ENCODE results near the gene MRGPRE. TPM values are rescaled to one million over a fixed set of nuclear protein-coding genes. Genes with fewer than 3 reads are reported as not detected.

Gene MRGPRE
- total and polyA plus RNA-seq, 2 donors (not counting 1 experiment from before 2014, with no cell fraction given): not detected

GRCh38 chr11:3202305-3202704, 29.9 kb downstream of the MRGPRE start:
- Histone ChIP-seq H3K79me2 (ENCODE audit: control insufficient read depth, insufficient read depth, low read length) (no peaks in the 10 kb centered on the region), H3K9me3 (ENCODE audit: control extremely low read depth in 1 of 3, control insufficient read depth in 2 of 3, insufficient read depth in 1 of 3, low read length in 2 of 3) (peaks cover 0 to 11% (median 0%) of the 10 kb centered on the region in 3 donors), H3K9ac (ENCODE audit: low read length) (no peak overlapping the region), H3K27me3 (replicated peaks in 1 of 4; ENCODE audit: control extremely low read depth in 1 of 4, control insufficient read depth in 3 of 4, insufficient read depth in 4 of 4, low read length in 3 of 4) (peaks cover 0 to 14% (median 2%) of the 10 kb centered on the region in 4 experiments), H3K4me1 (ENCODE audit: control insufficient read depth in 2 of 2, insufficient read depth in 2 of 2, low read length in 2 of 2) (no peaks in the 10 kb centered on the region), H3K4me3 (ENCODE audit: control extremely low read depth in 1 of 5, extremely low read depth in 1 of 5, insufficient read depth in 1 of 5, low read depth in 2 of 5, low read length in 4 of 5) (no peak overlapping the region), H2AFZ (ENCODE audit: insufficient read depth, low read depth, low read length, poor library complexity, severe bottlenecking) (no peak overlapping the region), H3K36me3 (replicated peaks in 1 of 2; ENCODE audit: control extremely low read depth in 1 of 2, control insufficient read depth in 1 of 2, extremely low read depth in 1 of 2, insufficient read depth in 2 of 2, low read length in 1 of 2) (no peaks in the 10 kb centered on the region), H3K4me2 (replicated peaks; ENCODE audit: low read depth, low read length, poor library complexity, severe bottlenecking) (no peak overlapping the region), H4K20me1 (ENCODE audit: control insufficient read depth, insufficient read depth, low read length, poor library complexity, severe bottlenecking) (no peaks in the 10 kb centered on the region), H3K27ac (ENCODE audit: low read length in 2 of 2) (no peak overlapping the region)
- DNase-seq (no peak), ATAC-seq (ENCODE audit: low read depth) (no peak)
- no peak overlapping the region for H3K4me3 Mint-ChIP-seq
- ChIA-PET POLR2A (no interaction called here), CTCF (no interaction called here)
- H3K4me1 Mint-ChIP-seq: no peaks in the 10 kb centered on the region
- peaks cover 5% of the 10 kb centered on the region for H3K27me3 Mint-ChIP-seq
- 74% methylated on average over 7 of the region's 7 CpGs for WGBS (ENCODE audit: insufficient coverage)
- intact Hi-C loops (cut with micrococcal nuclease): no loop called here
- H3K27ac Mint-ChIP-seq: no peak overlapping the region
- H3K9me3 Mint-ChIP-seq (ENCODE audit: insufficient read depth): no peaks in the 10 kb centered on the region
- TF ChIP-seq, protein P1, sequence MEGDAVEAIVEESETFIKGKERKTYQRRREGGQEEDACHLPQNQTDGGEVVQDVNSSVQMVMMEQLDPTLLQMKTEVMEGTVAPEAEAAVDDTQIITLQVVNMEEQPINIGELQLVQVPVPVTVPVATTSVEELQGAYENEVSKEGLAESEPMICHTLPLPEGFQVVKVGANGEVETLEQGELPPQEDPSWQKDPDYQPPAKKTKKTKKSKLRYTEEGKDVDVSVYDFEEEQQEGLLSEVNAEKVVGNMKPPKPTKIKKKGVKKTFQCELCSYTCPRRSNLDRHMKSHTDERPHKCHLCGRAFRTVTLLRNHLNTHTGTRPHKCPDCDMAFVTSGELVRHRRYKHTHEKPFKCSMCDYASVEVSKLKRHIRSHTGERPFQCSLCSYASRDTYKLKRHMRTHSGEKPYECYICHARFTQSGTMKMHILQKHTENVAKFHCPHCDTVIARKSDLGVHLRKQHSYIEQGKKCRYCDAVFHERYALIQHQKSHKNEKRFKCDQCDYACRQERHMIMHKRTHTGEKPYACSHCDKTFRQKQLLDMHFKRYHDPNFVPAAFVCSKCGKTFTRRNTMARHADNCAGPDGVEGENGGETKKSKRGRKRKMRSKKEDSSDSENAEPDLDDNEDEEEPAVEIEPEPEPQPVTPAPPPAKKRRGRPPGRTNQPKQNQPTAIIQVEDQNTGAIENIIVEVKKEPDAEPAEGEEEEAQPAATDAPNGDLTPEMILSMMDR (IDR thresholded peaks at IDR 0.05): no peak
- TF ChIP-seq EZH2 (IDR thresholded peaks at IDR 0.05; ENCODE audit: borderline replicate concordance, insufficient read depth, low read depth, low read length, poor library complexity, severe bottlenecking): no peak

DNA sequence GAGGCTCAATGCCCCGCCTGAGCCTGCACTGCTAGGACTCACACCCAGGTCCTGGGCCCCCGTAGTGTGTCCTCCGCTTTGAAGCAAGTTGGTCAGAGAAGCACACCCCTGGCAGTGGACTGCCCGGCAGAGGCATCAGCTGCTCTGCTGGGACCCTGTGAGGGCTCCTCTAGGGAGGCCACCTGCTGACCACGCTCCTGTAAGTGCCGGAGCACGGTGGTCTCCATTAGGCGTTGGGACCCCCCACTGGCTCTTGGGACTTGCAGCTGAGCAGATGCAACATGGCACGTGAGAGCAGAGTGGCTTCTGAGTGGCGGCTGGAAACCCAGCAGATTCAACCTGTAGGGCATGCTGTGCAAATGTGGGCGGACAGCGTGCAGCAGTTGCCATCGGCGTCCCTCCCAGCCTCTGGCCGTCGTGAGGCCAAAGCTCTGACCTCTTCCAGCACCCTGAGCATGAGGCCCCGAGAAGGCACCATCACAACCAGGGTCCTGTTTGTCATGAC, 30.5 kb downstream of the MRGPRE start:
- Histone ChIP-seq H3K4me3 (ENCODE audit: control extremely low read depth in 1 of 5, extremely low read depth in 1 of 5, insufficient read depth in 1 of 5, low read depth in 2 of 5, low read length in 4 of 5) (no peak overlapping the region), H3K9me3 (ENCODE audit: control extremely low read depth in 1 of 3, control insufficient read depth in 2 of 3, insufficient read depth in 1 of 3, low read length in 2 of 3) (peaks cover 0 to 11% (median 0%) of the 10 kb centered on the region in 3 donors), H3K27me3 (replicated peaks in 1 of 4; ENCODE audit: control extremely low read depth in 1 of 4, control insufficient read depth in 3 of 4, insufficient read depth in 4 of 4, low read length in 3 of 4) (peaks cover 0 to 14% (median 2%) of the 10 kb centered on the region in 4 experiments), H3K27ac (ENCODE audit: low read length in 2 of 2) (no peak overlapping the region), H3K4me2 (replicated peaks; ENCODE audit: low read depth, low read length, poor library complexity, severe bottlenecking) (no peak overlapping the region), H3K9ac (ENCODE audit: low read length) (no peak overlapping the region), H3K79me2 (ENCODE audit: control insufficient read depth, insufficient read depth, low read length) (no peaks in the 10 kb centered on the region), H2AFZ (ENCODE audit: insufficient read depth, low read depth, low read length, poor library complexity, severe bottlenecking) (no peak overlapping the region), H3K4me1 (ENCODE audit: control insufficient read depth in 2 of 2, insufficient read depth in 2 of 2, low read length in 2 of 2) (no peaks in the 10 kb centered on the region), H3K36me3 (replicated peaks in 1 of 2; ENCODE audit: control extremely low read depth in 1 of 2, control insufficient read depth in 1 of 2, extremely low read depth in 1 of 2, insufficient read depth in 2 of 2, low read length in 1 of 2) (no peaks in the 10 kb centered on the region), H4K20me1 (ENCODE audit: control insufficient read depth, insufficient read depth, low read length, poor library complexity, severe bottlenecking) (no peaks in the 10 kb centered on the region)
- no peak overlapping the region for H3K4me3 Mint-ChIP-seq
- DNase-seq (no peak), ATAC-seq (ENCODE audit: low read depth) (no peak)
- peaks cover 5% of the 10 kb centered on the region for H3K27me3 Mint-ChIP-seq
- ChIA-PET CTCF (no interaction called here), POLR2A (no interaction called here)
- H3K27ac Mint-ChIP-seq: no peak overlapping the region
- no peaks in the 10 kb centered on the region for H3K9me3 Mint-ChIP-seq (ENCODE audit: insufficient read depth)
- TF ChIP-seq EZH2 (IDR thresholded peaks at IDR 0.05; ENCODE audit: borderline replicate concordance, insufficient read depth, low read depth, low read length, poor library complexity, severe bottlenecking): no peak
- TF ChIP-seq, protein P1 (IDR thresholded peaks at IDR 0.05): no peak
- no peaks in the 10 kb centered on the region for H3K4me1 Mint-ChIP-seq
- intact Hi-C loops (cut with micrococcal nuclease): no loop called here
- WGBS (ENCODE audit: insufficient coverage): 87% methylated on average over 17 of the region's 17 CpGs

All from B cell (primary cell).